NK-92 (cell line): ENCODE data around the gene NEB.
"Not testable (repeated sequence)": the region's sequence is repeated elsewhere in the genome, so short reads cannot be mapped to it uniquely, and the experiment has no call there.

ENCODE experiments used
- DNase-seq: peaks from one replicate; lab custom pipeline; 2025; ENCODE audit not compliant: unreplicated experiment; lab: John Stamatoyannopoulos, UW

The NEB gene

DNA sequence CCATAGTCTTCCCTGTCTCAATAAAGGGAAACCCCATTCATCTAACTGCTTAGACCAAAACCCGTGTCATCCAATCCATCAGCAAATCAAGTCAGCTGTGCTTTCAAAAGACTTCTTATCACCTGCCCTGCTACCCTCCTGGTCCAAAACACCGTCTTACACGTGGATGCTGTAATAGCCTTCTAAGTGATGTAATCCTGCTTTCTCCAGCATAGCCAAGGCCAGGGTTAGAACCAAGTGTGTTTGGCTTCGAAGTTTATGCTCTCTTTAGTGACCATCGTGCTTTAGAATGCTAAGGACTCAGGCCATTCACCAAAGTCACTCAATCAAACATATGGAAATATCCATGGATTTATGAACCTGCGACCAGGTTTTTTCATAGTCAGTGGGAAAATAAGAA is 25.5 kb downstream of the NEB start:
- no peak for DNase-seq

DNA sequence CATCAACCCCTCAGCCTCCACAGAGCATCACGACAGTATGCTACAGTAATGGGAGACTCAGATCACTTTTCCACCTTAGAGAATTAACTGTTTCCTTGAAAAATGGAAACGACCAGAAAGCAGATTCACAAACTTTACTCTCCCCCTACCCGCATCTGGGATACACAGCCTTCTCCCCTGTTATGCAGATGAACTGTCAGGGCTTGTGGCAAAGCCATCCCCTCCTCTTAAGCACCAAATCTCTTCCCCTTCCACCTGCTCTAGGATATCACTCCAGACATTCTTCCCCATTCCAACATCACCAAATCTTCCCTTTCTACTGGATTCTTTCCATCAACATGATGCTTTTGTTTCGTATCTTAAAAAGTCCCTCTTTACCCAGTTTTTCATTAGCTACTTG is 26.4 kb downstream of the NEB start:
- no peak for DNase-seq

DNA sequence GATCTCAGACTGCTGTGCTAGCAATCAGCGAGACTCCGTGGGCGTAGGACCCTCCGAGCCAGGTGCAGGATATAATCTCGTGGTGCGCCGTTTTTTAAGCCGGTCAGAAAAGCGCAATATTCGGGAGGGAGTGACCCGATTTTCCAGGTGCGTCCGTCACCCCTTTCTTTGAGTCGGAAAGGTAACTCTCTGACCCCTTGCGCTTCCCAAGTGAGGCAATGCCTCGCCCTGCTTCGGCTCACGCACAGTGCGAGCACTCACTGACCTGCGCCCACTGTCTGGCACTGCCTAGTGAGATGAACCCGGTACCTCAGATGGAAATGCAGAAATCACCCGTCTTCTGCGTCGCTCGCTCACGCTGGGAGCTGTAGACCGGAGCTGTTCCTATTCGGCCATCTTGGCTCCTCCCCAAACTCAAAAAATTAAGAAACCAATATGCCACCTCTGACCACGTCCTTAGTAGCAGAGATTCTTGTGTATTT is 29.8 kb downstream of the NEB start:
- not testable (repeated sequence) for DNase-seq

DNA sequence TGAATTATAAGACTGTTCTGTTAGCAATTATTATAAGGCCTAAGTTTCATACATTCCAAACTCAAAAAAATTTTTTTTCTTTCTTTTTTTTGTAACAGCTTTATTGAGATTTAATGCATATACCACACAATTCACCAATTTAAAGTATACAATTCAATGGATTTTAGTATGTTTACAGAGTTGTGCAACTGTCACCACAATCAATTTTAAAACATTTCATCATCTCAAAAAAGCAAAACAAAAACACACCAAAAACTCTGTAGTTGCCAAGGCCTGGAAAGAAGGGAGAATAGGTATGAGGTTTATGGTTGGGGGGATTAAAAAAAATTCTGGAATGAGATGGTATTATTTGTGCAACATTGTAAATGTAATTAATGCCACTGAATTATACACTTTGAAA is 36.1 kb downstream of the NEB start:
- DNase-seq: not testable (repeated sequence)

DNA sequence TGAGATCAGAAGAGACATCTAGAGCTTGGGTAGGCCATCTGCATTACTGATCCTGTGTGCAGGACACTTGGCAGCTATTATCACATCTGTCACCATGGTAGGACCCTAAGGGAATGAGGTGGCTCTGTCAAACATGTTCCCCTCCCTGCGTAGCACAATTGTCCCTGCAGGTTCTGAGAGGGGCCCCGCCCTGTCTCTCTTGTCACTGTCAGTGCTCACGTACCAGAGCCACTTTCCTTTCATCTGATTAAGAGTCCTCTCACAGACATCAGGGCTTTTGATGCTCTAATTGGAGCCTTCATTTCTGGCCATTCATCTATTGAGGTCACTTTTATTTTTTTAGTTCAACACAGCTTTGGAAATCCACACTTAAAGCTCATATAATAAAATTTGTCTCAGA is 38.5 kb downstream of the NEB start:
- no peak for DNase-seq

DNA sequence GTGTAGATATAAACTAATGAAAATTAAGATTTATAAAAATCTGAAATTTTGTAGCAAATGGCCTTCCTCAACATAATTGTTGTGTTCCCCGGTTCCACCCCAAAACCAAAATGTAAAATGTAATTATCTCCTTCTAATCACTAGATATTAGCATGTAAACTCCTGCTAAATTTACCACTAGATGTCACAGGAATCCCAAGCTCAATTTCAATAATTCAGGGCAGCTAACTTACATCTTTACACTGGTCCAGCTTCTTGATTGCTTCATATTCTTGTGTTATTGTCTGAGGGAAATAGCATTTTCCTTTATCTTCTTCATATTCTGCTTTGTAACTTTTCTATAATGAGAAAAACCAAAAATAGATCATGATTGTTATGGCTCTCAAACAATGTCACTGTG is 42.6 kb downstream of the NEB start:
- no peak for DNase-seq

DNA sequence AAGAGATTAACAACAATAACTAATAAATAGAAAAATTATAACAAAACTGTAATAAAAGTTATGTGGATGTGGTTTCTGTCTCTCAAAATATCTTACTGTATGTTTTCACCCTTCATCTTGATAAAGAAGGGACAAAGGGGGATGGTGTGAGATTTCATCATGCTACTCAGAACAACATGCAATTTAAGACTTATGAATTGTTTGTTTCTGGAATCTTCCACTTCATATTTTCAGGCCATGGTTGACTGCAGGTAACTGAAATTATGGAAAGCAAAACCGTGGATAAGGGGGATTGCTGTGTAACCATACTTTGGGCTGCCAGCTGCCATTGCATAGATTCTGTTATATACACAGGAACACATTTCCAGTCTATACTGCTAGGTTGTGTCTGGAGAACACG is 45.6 kb downstream of the NEB start:
- DNase-seq: no peak

DNA sequence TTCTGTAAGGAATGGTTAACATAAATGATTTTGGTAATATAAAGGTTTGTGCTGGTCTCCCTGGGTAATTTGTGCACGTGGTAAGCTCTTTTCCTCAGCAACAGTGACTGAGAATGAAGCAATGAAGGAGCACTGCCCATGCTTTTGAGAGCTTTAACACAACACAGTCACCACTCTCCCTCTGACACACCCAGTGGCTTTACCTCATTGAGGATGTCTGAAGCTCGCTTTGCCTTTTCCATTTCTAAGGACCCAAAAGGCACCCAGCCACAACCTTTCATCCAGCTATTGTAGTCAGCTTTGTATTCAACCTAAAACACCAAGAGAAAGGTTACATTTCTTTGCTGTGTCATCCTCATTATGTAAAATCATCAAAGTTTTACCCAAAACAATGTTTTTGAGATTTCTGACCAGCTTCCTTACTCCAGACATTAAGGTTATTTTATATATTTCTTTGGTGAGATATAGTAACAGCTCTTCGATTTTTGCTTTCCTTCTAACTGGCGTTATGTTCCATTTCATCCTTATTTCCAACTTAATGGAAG is 51.7 kb downstream of the NEB start:
- DNase-seq: no peak

DNA sequence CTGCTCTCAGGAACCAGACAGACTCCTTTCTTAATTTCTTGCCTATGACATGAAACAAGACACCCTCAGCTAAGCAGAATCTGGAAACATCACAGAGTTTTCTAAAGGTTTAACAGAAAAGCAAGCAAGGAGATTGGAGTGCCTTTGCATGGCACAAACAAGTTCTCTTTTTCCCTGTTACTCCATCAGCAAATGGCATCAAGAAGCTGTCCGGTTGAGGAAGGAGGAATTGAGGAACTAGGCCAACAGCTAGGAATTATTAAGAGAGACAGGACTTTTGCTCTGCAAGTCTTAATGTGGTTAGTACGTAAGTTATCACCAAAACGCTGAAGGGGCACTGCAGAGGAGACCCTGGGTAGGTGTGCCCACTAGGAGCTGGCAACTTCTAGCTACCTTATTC is 53.2 kb downstream of the NEB start:
- no peak for DNase-seq

DNA sequence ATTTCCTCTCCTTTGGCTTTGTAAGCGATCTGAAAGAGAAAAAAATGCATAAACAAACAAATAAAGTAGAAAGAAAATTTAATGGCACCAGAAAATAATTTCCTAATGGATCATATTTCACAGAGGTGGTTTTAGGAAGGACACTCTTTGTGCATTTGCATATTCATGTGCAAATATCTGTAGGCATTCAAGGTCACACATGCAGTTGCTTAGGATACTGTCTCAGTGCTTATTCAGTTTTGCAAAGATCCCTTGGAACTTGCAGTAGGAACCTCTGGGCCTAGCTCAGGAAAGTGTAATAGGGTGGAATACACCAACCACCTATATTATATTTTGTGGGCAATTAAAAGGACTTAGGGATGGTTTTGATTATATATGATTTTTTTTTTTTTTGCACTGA is 54.3 kb downstream of the NEB start:
- DNase-seq: no peak

DNA sequence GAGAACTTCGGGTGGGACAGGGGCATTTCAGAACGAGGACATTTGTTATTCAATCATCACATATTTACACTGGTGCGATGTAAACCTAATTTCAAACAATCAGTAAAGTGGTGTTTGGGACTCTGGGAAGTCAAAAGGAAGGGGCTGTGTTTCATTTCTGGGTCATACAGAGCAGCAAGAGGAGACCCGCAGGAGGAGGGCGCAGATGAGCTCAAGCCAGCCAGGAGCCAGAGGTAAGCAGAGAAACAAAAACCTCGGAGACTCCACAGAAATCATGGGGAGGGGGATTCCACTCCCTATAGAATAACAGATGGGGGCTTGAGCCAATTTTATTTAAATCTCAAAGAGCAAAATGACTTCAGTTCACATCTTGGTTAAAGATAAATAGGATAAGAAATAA is 55.4 kb downstream of the NEB start:
- DNase-seq: no peak

DNA sequence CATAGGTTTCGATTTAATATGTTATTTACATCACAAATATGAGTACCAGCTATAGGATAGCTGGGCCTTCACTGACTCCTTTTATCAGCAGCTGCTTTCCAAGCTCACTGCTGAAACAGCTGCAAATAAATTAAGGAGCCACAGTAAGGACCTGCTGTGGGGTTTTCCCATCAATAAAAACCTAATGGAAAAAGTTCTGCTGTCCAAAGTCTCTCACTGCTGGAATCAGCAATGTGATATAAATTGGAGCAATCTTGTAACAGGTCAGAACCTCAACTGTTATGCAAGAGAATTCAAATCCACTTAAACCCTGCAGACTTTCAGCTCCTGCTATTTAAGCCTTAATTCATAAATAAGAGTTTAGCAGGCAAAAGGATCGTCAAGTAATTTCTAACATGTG is 61.3 kb downstream of the NEB start:
- no peak for DNase-seq

DNA sequence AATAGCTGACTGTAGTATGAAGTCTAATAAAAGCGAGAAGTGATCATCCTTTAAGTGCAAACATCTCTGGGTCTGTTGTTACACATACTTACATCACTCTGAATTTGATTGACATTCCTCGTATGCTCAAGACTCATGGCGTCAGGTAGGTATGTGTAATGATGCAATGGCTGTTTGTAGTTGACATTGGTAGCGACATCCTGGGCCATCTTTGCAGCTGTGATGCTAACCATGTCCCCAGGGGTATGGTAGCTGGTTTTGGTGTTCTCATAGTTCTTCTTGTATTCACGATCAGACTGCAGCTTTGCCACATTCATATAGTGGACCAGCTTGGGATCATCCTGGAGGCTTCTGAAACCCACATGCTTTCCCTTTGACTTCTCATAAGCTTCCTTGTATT is 62.0 kb downstream of the NEB start:
- no peak for DNase-seq

DNA sequence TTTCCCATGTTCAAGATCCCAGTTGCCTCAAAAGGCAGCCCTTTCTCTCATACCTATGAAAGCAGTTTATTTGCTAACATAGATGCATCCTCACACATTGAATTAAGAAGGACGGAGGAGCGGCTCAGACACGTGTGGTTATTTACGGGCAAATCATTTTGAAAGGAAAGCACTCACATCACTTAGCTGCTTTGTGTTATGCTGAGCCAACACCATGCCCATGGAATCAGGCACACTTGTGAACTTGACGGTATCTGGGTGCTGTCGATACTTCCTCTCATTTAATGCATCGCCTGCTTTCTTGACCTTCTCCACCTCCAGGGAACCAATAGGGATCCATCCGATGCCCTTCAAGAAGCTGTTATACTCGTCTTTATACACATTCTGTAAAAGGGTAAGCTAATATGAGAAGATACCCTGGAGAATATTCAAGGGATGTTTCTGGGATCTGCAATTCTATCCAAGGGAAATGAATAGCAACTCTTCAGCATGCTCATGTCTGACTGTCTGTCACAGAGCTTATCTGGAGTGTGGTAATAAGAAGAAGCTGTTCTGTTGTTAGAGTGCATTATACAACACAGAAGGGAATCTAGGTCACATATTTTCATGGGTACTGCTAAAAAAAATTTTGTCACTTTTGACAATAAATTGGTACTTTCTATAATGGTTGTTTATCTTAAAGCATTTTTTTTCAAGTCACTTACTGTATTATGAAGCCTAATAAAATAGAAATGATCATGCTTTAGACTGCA is 63.3 kb downstream of the NEB start:
- no peak for DNase-seq

DNA sequence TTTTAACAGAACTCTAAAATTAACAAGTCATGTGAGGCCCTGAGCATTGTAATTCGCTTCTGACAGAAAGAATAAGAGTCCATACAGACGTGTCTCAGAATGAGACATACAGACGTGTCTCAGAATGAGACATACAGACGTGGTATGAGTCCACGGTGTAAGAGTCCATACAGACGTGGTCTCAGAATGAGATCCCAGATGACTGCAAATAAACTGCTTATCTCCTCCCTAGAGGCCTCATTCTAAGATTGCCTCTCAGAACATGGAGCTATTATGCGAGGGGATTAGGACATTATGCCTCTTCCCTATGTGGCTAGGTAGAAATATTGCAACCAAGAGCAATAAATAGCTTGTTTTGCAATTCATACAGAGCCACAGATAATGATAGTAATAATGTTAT is 63.9 kb downstream of the NEB start:
- no peak for DNase-seq

DNA sequence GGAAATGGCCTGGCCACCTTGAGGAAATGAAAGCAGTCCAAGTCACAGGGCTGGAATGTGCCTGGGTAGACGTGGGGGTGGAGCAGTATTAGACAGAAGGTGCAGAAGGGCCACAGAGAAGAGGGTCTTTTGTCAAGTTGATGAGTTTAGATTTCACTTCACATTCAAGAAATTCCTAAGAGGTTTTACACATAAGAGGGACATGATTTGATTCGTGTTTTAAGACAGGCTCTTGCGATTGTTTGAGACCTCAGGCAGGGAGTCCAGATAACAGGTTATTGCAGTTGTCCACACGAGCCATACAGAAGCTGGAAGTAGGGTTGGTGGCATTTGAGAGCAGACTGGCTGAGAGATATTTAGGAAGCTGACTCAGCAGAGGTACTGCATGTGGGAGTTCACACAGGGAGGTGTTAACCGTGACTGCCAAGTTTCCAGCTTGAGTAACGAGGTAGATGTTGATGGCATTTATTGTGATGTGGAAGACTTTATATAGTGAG is 64.6 kb downstream of the NEB start:
- no peak for DNase-seq

DNA sequence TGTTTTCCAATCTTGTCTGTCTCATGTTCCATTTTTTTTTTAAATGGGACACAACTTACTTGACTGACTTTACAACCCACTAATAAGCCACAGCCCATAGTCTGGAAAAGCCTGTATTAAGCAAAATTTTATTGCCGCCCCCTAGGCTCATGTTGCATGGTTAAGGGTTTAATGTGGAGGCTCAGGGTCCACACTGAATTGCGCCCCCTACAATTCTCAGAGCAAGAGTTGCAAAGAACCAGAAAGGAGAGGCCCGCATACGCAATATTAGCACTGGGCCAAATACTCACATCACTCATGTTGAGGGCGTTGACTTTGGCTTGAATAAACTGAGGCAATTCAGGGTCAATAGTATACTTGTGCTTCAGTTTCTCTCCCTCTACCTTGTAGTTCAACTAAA is 65.5 kb downstream of the NEB start:
- DNase-seq: no peak

DNA sequence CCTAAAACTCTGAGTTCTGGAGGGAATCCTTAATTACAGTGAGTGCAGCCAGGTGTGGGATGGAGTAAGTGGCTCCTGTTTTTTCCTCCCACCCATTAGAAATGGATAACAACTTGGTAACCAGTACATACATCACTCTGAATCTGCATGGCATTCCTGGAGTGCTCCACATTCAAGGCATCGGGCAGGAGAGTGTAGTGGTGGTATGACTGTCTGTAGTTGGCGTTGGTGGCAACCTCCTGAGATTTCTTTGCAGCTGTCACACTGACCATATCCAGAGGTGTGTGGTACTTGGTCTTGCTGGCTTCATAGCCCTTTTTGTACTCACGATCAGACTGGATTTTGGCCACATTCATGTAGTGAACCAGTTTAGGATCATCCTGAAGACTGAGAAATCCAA is 68.3 kb downstream of the NEB start:
- no peak for DNase-seq

DNA sequence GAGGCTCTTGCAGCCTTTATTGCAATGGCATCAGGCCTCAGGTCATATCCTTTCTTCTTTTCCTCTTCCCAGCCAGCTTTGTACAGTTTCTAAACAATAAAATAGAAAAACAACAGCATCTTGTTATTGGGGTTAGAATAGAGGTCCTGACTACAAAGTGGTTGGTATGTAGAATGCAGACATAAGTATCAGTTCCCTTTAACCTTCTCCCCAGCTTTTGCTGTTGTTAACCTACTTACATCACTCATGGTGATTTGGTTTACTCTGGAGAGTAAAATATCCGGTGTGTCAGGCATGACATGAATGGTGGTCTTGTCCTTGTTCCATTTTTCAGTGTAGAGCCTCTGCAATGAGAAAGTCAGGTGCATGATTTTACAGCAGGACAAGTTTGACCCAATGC is 69.8 kb downstream of the NEB start:
- no peak for DNase-seq

DNA sequence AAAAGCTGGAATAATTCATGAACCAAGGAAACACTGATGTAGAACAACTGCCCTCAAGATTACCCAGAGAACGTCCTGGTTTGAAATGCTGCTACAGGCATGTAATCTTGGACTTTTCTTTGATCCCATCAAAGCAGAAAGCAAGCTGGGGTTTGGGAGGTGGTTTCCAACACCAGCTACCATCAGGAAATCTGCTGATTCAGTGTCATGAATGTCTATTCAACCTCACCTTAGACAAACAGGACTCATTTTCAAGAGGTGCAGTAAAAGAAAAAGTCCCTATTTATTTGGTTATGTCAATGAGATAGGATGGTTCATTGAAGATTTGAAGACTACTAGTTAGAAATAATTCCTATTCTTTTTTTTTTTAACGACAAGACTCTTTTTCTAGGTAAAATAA is 72.7 kb downstream of the NEB start:
- no peak for DNase-seq

DNA sequence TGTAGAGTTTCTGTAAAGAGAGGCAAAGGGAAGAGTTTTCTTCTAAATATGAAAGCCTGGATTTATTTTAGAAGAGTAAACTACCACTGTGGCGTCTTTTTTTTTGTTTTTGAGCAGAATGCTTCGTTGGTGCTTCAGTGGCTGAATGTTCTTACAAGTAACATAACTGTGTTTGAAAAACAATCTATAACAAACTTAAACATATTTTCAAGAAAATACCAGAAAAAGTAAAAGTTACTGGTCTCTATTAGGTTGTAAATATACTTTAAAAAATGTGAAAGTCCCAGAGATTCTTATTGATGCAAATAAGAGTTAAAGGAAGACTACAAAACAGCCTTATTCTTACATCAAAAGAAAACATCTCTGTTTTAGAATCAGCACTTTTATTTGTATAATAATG is 76.2 kb downstream of the NEB start:
- DNase-seq: no peak

DNA sequence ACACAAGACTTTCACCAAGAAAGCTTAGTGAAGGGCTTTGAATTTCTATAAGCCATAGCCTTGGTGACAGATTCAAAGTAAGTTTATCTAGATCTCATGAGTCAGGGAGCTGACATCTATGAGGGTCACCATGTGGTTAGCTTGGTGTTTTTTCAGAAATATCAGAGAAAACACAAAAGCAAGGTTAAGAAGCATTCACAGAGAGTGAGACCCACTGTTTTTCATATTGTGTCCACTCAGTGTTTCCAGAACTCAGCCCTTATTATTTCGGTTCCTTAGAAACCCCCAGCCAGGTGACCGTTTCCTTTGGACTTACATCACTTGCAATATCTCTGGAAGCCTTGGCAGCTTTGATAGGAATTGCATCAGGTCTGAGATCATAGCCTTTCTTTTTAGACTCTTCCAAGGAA is 76.6 kb downstream of the NEB start:
- no peak for DNase-seq
